ENCODE data around the gene CTTN. TPM values are rescaled to one million over a fixed set of nuclear protein-coding genes. Genes with fewer than 3 reads are reported as not detected.

Gene CTTN
- total RNA-seq, result 10 to 100 TPM; 49.6 to 52.6 TPM

DNA sequence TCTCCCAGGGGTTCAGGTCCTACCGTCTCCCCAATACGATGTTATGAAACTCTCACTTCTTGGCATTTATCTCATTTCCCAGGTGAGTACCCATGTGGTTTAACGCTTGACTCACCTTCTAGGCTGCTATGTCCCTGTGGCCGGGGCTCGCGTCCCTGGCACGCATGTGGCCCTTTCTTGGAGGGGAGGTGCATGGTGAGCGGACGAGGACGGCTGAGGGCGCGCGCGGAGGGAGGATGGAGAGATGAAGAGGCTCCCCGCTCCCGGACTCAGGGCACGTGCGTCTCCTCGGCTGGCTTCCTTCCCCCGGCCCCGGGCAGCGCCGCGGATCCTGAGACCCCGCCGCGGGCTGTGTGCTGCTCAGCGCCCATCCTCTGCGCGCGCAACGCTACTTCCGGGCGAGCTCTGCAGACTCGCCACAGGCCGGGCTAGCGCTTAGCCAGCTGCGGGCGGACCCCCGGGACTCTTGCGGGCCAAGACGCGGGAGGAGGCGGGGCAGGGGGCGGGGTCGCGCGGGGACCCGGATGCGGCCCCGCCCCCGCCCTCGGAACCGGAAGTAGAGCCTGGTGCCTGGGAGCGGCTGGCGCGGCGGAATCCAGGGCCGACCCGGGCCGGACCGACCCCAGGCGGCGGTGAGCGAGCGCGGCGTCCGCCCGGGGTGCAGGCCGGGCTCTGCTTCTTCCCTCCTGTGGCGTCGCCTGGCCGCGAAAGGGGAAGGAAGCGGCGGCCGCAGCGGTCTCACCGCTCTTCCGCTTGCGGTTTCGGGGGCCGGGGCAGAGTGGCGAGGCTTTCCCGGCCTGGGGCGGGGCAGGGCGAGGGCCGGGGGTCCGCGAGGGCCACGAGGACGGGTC, at the start of gene CTTN:
TSS of gene CTTN (plus strand) at position 547 of the 851 bp plus-strand sequence. CDS start 8,769 bp downstream, outside the sequence.
- POLR2A ChIA-PET, result interaction anchor here (1.5 kb wide), 1 partner anchor 26 kb away, joined by 6 read pairs; no protein-coding TSS in a partner anchor
- Mint-ChIP-seq H3K4me3 (peak within 1 kb of the TSS; percentile 77), H3K4me1 (ENCODE audit: low read depth) (peaks cover 29% of the 10 kb centered on the region), H3K9me3 (no peaks in the 10 kb centered on the region), H3K27me3 (peaks cover 30% of the 10 kb centered on the region), H3K36me3 (peaks cover 2% of the 10 kb centered on the region), H3K27ac (peak within 1 kb of the TSS; percentile 73)
- peak; percentile 74 for DNase-seq
- CTCF ChIA-PET, result no interaction called here
- intact Hi-C loops (cut with micrococcal nuclease), result loop anchor here (1.0 to 5.0 kb wide), 3 partner anchors 33 to 196 kb away; partner anchors contain the start of genes FADD and PPFIA1

GRCh38 chr11:70348608-70349007, 49.7 kb upstream of the CTTN start:
- Mint-ChIP-seq H3K27me3 (no peaks in the 10 kb centered on the region), H3K4me3 (no peak overlapping the region), H3K9me3 (no peaks in the 10 kb centered on the region), H3K36me3 (peaks cover 45% of the 10 kb centered on the region), H3K4me1 (ENCODE audit: low read depth) (no peaks in the 10 kb centered on the region), H3K27ac (no peak overlapping the region)
- POLR2A ChIA-PET, result no interaction called here
- no peak for DNase-seq
- intact Hi-C loops (cut with micrococcal nuclease), result no loop called here
- CTCF ChIA-PET, result no interaction called here

DNA sequence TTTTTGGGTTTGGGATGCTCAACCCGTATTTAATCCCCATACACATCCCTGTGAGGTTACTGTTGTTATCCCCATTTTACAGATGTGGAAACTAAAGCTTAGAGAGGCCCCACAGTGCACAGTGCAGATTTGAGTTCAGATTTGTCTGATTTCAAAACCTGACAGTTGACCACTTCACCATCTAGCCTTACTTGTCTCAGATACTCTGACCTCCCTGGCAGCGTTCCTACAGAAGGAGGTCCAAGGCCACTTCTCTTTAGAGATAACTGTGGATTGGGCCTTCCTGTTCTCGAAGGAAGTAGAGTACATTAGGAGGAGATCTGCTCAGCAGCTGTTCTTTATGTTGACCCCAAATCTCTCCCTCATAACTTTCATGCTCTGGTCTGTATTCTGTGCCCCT, 46.7 kb upstream of the CTTN start:
- ChIA-PET CTCF (no interaction called here), POLR2A (no interaction called here)
- Mint-ChIP-seq H3K27ac (no peak overlapping the region), H3K36me3 (peaks cover 53% of the 10 kb centered on the region), H3K4me1 (ENCODE audit: low read depth) (no peaks in the 10 kb centered on the region), H3K27me3 (no peaks in the 10 kb centered on the region), H3K9me3 (no peaks in the 10 kb centered on the region), H3K4me3 (no peak overlapping the region)
- intact Hi-C loops (cut with micrococcal nuclease), result no loop called here
- DNase-seq, result no peak

- intact Hi-C loops (cut with micrococcal nuclease), result no loop called here
- no peak for DNase-seq
- H3K9me3 Mint-ChIP-seq, result no peaks in the 10 kb centered on the region
- no peak overlapping the region for H3K4me3 Mint-ChIP-seq
- no peaks in the 10 kb centered on the region for H3K4me1 Mint-ChIP-seq (ENCODE audit: low read depth)
- peaks cover 56% of the 10 kb centered on the region for H3K36me3 Mint-ChIP-seq
- ChIA-PET CTCF (no interaction called here), POLR2A (no interaction called here)
- no peaks in the 10 kb centered on the region for H3K27me3 Mint-ChIP-seq
- no peak overlapping the region for H3K27ac Mint-ChIP-seq
Observed at GRCh38 chr11:70352100-70352499, 46.2 kb upstream of the CTTN start.

DNA sequence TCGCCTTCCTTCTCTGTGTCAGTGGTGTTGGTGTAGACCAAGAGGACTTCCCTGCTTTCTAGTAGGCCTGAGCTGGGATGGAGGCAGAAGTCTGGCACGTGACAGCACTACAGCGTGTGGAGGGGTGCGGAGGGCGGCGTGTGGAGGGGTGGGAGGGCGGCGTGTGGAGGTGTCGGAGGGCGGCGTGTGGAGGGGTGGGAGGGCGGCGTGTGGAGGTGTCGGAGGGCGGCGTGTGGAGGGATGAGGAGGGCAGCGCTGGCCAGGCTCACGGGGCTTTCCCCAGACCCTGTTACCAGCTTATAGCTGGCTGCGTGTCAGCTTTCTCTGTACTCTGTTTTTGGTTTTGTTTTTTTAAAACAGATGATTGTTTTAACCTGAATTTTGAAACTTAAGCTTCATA, 45.7 kb upstream of the CTTN start:
- Mint-ChIP-seq H3K4me1 (ENCODE audit: low read depth) (no peaks in the 10 kb centered on the region), H3K36me3 (peaks cover 52% of the 10 kb centered on the region)

DNA sequence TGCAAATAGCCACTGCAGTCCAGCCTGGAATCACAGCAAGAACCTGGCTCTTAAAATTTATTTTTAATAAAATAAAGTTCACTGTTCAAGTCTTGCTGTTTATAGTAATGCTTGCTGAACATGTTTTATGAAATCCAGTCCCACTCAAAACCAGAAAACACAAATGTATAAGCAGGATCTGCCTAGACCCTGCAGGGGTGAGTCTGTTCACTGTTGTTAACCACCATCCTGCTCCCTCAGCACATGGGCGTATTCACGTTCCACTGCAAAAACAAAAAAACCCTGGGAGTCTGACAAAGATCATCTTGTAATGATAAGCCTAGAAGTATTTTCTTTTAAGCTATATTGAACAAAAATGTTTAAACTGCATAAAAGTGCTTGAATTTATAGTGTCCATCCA, 45.0 kb upstream of the CTTN start:
- H3K4me1 Mint-ChIP-seq (ENCODE audit: low read depth), result no peaks in the 10 kb centered on the region
- intact Hi-C loops (cut with micrococcal nuclease), result no loop called here
- no peak overlapping the region for H3K4me3 Mint-ChIP-seq
- CTCF ChIA-PET, result no interaction called here
- H3K27me3 Mint-ChIP-seq, result no peaks in the 10 kb centered on the region
- H3K9me3 Mint-ChIP-seq, result no peaks in the 10 kb centered on the region
- no peak for DNase-seq
- POLR2A ChIA-PET, result no interaction called here
- H3K36me3 Mint-ChIP-seq, result peaks cover 50% of the 10 kb centered on the region
- no peak overlapping the region for H3K27ac Mint-ChIP-seq

More for the DNA sequence above, 45.7 kb upstream of the CTTN start:
- intact Hi-C loops (cut with micrococcal nuclease), result no loop called here
- no peak for DNase-seq
- CTCF ChIA-PET, result no interaction called here
- no peaks in the 10 kb centered on the region for H3K27me3 Mint-ChIP-seq
- no peaks in the 10 kb centered on the region for H3K9me3 Mint-ChIP-seq
- H3K27ac Mint-ChIP-seq, result no peak overlapping the region
- no peak overlapping the region for H3K4me3 Mint-ChIP-seq
- POLR2A ChIA-PET, result no interaction called here

GRCh38 chr11:70353900-70354568, 44.3 kb upstream of the CTTN start:
- no peaks in the 10 kb centered on the region for H3K9me3 Mint-ChIP-seq
- no peaks in the 10 kb centered on the region for H3K4me1 Mint-ChIP-seq (ENCODE audit: low read depth)
- CTCF ChIA-PET, result no interaction called here
- peaks cover 50% of the 10 kb centered on the region for H3K36me3 Mint-ChIP-seq
- no peak overlapping the region for H3K4me3 Mint-ChIP-seq
- intact Hi-C loops (cut with micrococcal nuclease), result no loop called here
- H3K27me3 Mint-ChIP-seq, result no peaks in the 10 kb centered on the region
- POLR2A ChIA-PET, result interaction anchor here (0.6 kb wide), 1 partner anchor 166 kb away, joined by 4 read pairs; no protein-coding TSS in a partner anchor
- peak overlapping the region; percentile 18 for H3K27ac Mint-ChIP-seq
- no peak for DNase-seq

DNA sequence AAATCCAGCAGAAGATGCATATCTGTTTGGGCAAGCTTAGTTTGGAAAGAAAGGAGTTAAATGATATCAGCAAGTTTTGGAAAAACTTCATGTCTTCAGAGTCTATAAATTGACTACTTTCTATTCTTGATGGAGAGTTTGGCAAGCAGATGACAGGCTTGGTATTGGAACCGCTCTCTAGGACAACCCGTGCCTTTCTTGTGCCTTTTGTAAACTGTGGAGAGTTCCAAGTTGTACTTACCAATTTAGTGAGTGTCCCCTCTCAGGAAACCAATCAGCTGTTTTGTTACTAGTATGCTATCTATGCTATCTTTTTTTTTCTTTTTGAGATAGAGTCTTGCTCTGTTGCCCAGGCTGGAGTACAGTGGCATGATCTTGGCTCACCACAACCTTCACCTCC, 43.7 kb upstream of the CTTN start:
- H3K4me3 Mint-ChIP-seq, result no peak overlapping the region
- no peaks in the 10 kb centered on the region for H3K27me3 Mint-ChIP-seq
- POLR2A ChIA-PET, result interaction anchor here (0.6 kb wide), 1 partner anchor 165 kb away, joined by 4 read pairs; no protein-coding TSS in a partner anchor
- H3K36me3 Mint-ChIP-seq, result peaks cover 54% of the 10 kb centered on the region
- CTCF ChIA-PET, result no interaction called here
- no peak overlapping the region for H3K27ac Mint-ChIP-seq
- intact Hi-C loops (cut with micrococcal nuclease), result no loop called here
- no peaks in the 10 kb centered on the region for H3K9me3 Mint-ChIP-seq
- no peak for DNase-seq
- no peaks in the 10 kb centered on the region for H3K4me1 Mint-ChIP-seq (ENCODE audit: low read depth)

- H3K4me1 Mint-ChIP-seq (ENCODE audit: low read depth), result peaks cover 3% of the 10 kb centered on the region
- CTCF ChIA-PET, result no interaction called here
- intact Hi-C loops (cut with micrococcal nuclease), result no loop called here
- H3K9me3 Mint-ChIP-seq, result no peaks in the 10 kb centered on the region
- POLR2A ChIA-PET, result no interaction called here
- DNase-seq, result no peak
- H3K27ac Mint-ChIP-seq, result no peak overlapping the region
- no peak overlapping the region for H3K4me3 Mint-ChIP-seq
- no peaks in the 10 kb centered on the region for H3K27me3 Mint-ChIP-seq
- H3K36me3 Mint-ChIP-seq, result peaks cover 56% of the 10 kb centered on the region
Observed at GRCh38 chr11:70358753-70359152, 39.6 kb upstream of the CTTN start.

DNA sequence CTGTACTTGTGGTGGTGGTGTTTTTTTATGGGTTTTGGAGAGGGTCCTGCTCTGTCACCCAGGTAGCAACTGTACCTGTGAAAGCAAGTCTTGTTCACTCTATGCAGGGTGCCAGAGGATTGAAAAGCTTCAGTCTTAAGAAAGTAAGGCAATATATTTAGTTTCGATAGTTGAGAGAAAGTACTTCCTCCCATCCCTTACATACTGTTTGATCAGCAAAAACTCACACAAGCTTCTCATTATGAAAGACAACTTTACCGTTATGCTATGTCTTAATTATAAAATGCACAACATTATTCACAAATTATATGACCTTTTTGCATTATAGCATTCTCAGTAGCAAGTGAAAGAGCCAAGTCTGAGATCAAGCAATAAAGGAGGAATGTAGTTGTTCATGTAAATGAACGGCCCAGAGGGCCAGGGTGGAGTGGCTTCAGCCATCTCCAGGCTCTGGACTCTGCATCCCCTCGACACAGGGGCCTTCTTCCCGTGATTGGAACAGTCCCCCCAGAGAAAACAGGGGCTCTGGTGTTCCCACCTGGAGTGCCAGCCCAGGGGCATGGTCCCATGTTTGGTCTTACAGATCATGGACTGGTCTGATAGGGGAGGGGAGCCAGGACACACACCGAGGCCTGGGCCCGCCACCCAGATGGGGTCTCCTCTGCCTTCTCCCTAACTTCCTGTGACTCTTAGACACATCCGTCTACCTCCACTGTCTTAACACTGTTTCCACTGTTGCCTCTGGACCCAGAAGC, 38.7 kb upstream of the CTTN start:
- no peak for DNase-seq
- Mint-ChIP-seq H3K4me3 (no peak overlapping the region), H3K27ac (no peak overlapping the region), H3K4me1 (ENCODE audit: low read depth) (peaks cover 10% of the 10 kb centered on the region), H3K9me3 (no peaks in the 10 kb centered on the region), H3K36me3 (peaks cover 51% of the 10 kb centered on the region), H3K27me3 (no peaks in the 10 kb centered on the region)
- intact Hi-C loops (cut with micrococcal nuclease), result no loop called here
- ChIA-PET CTCF (no interaction called here), POLR2A (no interaction called here)

DNA sequence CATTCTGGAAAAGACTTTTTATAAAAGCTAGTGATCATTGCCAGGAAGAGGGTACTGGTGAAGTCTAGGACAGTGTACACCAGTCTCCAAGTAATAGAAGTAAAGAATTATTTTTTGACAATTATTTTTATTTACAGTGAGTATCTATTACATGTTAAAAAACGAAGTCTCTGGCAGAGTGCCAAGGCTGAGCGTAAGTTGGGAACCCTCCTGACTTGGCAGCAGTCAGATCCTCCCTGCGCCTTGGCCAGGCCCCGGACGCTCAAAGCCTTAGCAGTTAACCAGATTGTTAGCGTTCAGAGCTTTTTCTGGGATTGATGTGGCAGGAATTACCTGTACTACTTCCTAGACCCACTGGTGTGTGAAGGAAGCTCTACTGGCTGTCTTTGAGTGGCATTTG, 38.1 kb upstream of the CTTN start:
- intact Hi-C loops (cut with micrococcal nuclease), result no loop called here
- H3K36me3 Mint-ChIP-seq, result peaks cover 51% of the 10 kb centered on the region
- CTCF ChIA-PET, result no interaction called here

GRCh38 chr11:70364178-70364577, 34.2 kb upstream of the CTTN start:
- DNase-seq, result no peak
- Mint-ChIP-seq H3K27me3 (no peaks in the 10 kb centered on the region), H3K36me3 (peaks cover 46% of the 10 kb centered on the region), H3K27ac (no peak overlapping the region), H3K4me3 (no peak overlapping the region), H3K4me1 (ENCODE audit: low read depth) (peaks cover 24% of the 10 kb centered on the region), H3K9me3 (no peaks in the 10 kb centered on the region)
- CTCF ChIA-PET, result no interaction called here
- intact Hi-C loops (cut with micrococcal nuclease), result no loop called here
- POLR2A ChIA-PET, result no interaction called here

More for the DNA sequence above, 38.1 kb upstream of the CTTN start:
- H3K27ac Mint-ChIP-seq, result no peak overlapping the region
- H3K4me1 Mint-ChIP-seq (ENCODE audit: low read depth), result peaks cover 16% of the 10 kb centered on the region
- H3K27me3 Mint-ChIP-seq, result no peaks in the 10 kb centered on the region
- POLR2A ChIA-PET, result no interaction called here
- H3K4me3 Mint-ChIP-seq, result no peak overlapping the region
- no peak for DNase-seq
- no peaks in the 10 kb centered on the region for H3K9me3 Mint-ChIP-seq
